WERI-Rb-1 (cell line): ENCODE data around the gene PRKAG2.

Source experiments
- DNase-seq: peaks from one replicate; pipeline ENCODE4 v3.0.0-alpha.2; 2020
- H3K27ac ChIP-seq: fragments of 250-450 bp; sonication (Bioruptor Pico); 2 replicates; pipeline ENCODE4 v1.5.1; 2020; ENCODE audit warnings: mild to moderate bottlenecking, moderate library complexity
- H3K27me3 ChIP-seq: fragments of 250-450 bp; sonication (Bioruptor Pico); 2 replicates; pipeline ENCODE4 v1.5.1; 2021; ENCODE audit warnings: mild to moderate bottlenecking, low read depth, moderate library complexity; ENCODE audit not compliant: insufficient read depth, severe bottlenecking
- H3K36me3 ChIP-seq: fragments of 250-450 bp; sonication (Bioruptor Pico); 2 replicates; pipeline ENCODE4 v1.5.1; 2020; ENCODE audit warnings: mild to moderate bottlenecking, moderate library complexity
- H3K4me3 ChIP-seq: 2 replicates; pipeline ENCODE4 v1.5.1; 2011; ENCODE audit warnings: low read depth, mild to moderate bottlenecking, control low read depth, low read length
- H3K9me3 ChIP-seq: fragments of 250-450 bp; sonication (Bioruptor Pico); 2 replicates; pipeline ENCODE4 v1.5.1; 2021; ENCODE audit warnings: mild to moderate bottlenecking, moderate library complexity; ENCODE audit not compliant: severe bottlenecking
- CTCF ChIP-seq: IDR thresholded peaks from 2 replicates; pipeline ENCODE4 v1.5.1; 2011; ENCODE audit warnings: low read depth, mild to moderate bottlenecking, control low read depth, inconsistent platforms, low read length

The PRKAG2 gene

GRCh38 chr7:151724250-151724915 lies 152.5 kb downstream of the PRKAG2 start:
- Histone ChIP-seq H3K27ac (no peak overlapping the region), H3K36me3 (no peaks in the 10 kb centered on the region), H3K4me3 (no peak overlapping the region), H3K9me3 (no peaks in the 10 kb centered on the region), H3K27me3 (no peaks in the 10 kb centered on the region)
- TF ChIP-seq CTCF = no peak
- DNase-seq = no peak

GRCh38 chr7:151723321-151723720 lies 153.6 kb downstream of the PRKAG2 start:
- TF ChIP-seq CTCF = no peak
- no peak for DNase-seq
- Histone ChIP-seq H3K4me3 (no peak overlapping the region), H3K27ac (no peak overlapping the region), H3K27me3 (no peaks in the 10 kb centered on the region), H3K36me3 (no peaks in the 10 kb centered on the region), H3K9me3 (no peaks in the 10 kb centered on the region)

- no peak for TF ChIP-seq CTCF
- DNase-seq = no peak
- H3K27me3 ChIP-seq = no peaks in the 10 kb centered on the region
- H3K36me3 ChIP-seq = no peaks in the 10 kb centered on the region
- H3K4me3 ChIP-seq = no peak overlapping the region
- no peaks in the 10 kb centered on the region for H3K9me3 ChIP-seq
- H3K27ac ChIP-seq = no peak overlapping the region
Observed at GRCh38 chr7:151722533-151722932, 154.4 kb downstream of the PRKAG2 start.

GRCh38 chr7:151721694-151722093 lies 155.2 kb downstream of the PRKAG2 start:
- H3K27ac ChIP-seq = no peak overlapping the region
- H3K4me3 ChIP-seq = no peak overlapping the region
- H3K9me3 ChIP-seq = no peaks in the 10 kb centered on the region
- no peaks in the 10 kb centered on the region for H3K36me3 ChIP-seq
- no peak for TF ChIP-seq CTCF
- DNase-seq = no peak
- no peaks in the 10 kb centered on the region for H3K27me3 ChIP-seq

GRCh38 chr7:151721236-151721635 lies 155.7 kb downstream of the PRKAG2 start:
- no peaks in the 10 kb centered on the region for H3K36me3 ChIP-seq
- no peaks in the 10 kb centered on the region for H3K9me3 ChIP-seq
- TF ChIP-seq CTCF = no peak
- H3K4me3 ChIP-seq = no peak overlapping the region
- no peak overlapping the region for H3K27ac ChIP-seq
- H3K27me3 ChIP-seq = no peaks in the 10 kb centered on the region
- DNase-seq = no peak

GRCh38 chr7:151720280-151720679 lies 156.6 kb downstream of the PRKAG2 start:
- DNase-seq = no peak
- no peak for TF ChIP-seq CTCF
- H3K27me3 ChIP-seq = no peaks in the 10 kb centered on the region

More at GRCh38 chr7:151720280-151720679, 156.6 kb downstream of the PRKAG2 start:
- Histone ChIP-seq H3K36me3 (no peaks in the 10 kb centered on the region), H3K27ac (no peak overlapping the region), H3K9me3 (no peaks in the 10 kb centered on the region), H3K4me3 (no peak overlapping the region)
